HEK293T (cell line): ENCODE results near the gene PSMB3.

ENCODE experiments used
- CTCF ChIA-PET: fragments of 350-600 bp; formaldehyde crosslinking; extraction: SDS; loops from one replicate; lab custom pipeline; 2021; ENCODE audit warnings: antibody characterized with exemption, inconsistent platforms; lab: Yijun Ruan, JAX
- POLR2A ChIA-PET: fragments of 350-600 bp; formaldehyde crosslinking; extraction: SDS; loops from one replicate; lab custom pipeline; 2020; ENCODE audit warnings: antibody characterized with exemption, inconsistent platforms; lab: Yijun Ruan, JAX
- DNase-seq: peaks from one replicate; pipeline ENCODE4 v3.0.0; 2012; ENCODE audit warnings: mixed read lengths; ENCODE audit errors: extremely low spot score
- ARNT ChIP-seq: fragments of 450-650 bp; IDR thresholded peaks from 2 replicates; pipeline ENCODE4 v1.6.1; 2017; ENCODE audit warnings: mild to moderate bottlenecking
- BHLHE40 ChIP-seq: fragments of 450-650 bp; IDR thresholded peaks from 2 replicates; pipeline ENCODE4 v1.6.1; 2016; ENCODE audit warnings: mild to moderate bottlenecking, moderate library complexity, borderline replicate concordance
- CTBP1 ChIP-seq: fragments of 450-650 bp; IDR thresholded peaks from 2 replicates; pipeline ENCODE4 v1.6.1; 2016; ENCODE audit warnings: borderline replicate concordance
- ELF4 ChIP-seq: fragments of 450-650 bp; IDR thresholded peaks from 2 replicates; pipeline ENCODE4 v1.6.1; 2017; ENCODE audit warnings: antibody characterized with exemption
- FOXA1 ChIP-seq: fragments of 450-650 bp; IDR thresholded peaks from 2 replicates; pipeline ENCODE4 v1.6.1; 2016; ENCODE audit warnings: mild to moderate bottlenecking
- FOXK2 ChIP-seq: fragments of 450-650 bp; IDR thresholded peaks from 2 replicates; pipeline ENCODE4 v1.6.1; 2016; ENCODE audit warnings: mild to moderate bottlenecking
- FOXM1 ChIP-seq: fragments of 450-650 bp; IDR thresholded peaks from 2 replicates; pipeline ENCODE4 v1.6.1; 2017; ENCODE audit warnings: mild to moderate bottlenecking, borderline replicate concordance
- HDGF ChIP-seq: fragments of 450-650 bp; IDR thresholded peaks from 2 replicates; pipeline ENCODE4 v1.6.1; 2017; ENCODE audit warnings: antibody characterized with exemption, borderline replicate concordance
- L3MBTL2 ChIP-seq: fragments of 450-650 bp; conservative IDR thresholded peaks from 2 replicates; pipeline ENCODE4 v1.6.1; 2016; ENCODE audit warnings: mild to moderate bottlenecking
- LEF1 ChIP-seq: fragments of 450-650 bp; IDR thresholded peaks from 2 replicates; pipeline ENCODE4 v1.6.1; 2017; ENCODE audit warnings: mild to moderate bottlenecking, borderline replicate concordance
- NFRKB ChIP-seq: fragments of 450-650 bp; IDR thresholded peaks from 2 replicates; pipeline ENCODE4 v1.6.1; 2016; ENCODE audit warnings: mild to moderate bottlenecking, moderate library complexity
- PKNOX1 ChIP-seq: fragments of 450-650 bp; IDR thresholded peaks from 2 replicates; pipeline ENCODE4 v1.6.1; 2016
- SP1 ChIP-seq: fragments of 450-650 bp; IDR thresholded peaks from 2 replicates; pipeline ENCODE4 v1.6.1; 2017
- SUZ12 ChIP-seq: fragments of 450-650 bp; IDR thresholded peaks from 2 replicates; pipeline ENCODE4 v1.6.1; 2016; ENCODE audit warnings: mild to moderate bottlenecking
- TARDBP ChIP-seq: fragments of 450-650 bp; IDR thresholded peaks from 2 replicates; pipeline ENCODE4 v1.6.1; 2016
- ZNF384 ChIP-seq: fragments of 450-650 bp; IDR thresholded peaks from 2 replicates; pipeline ENCODE4 v1.6.1; 2016

PSMB3 gene

DNA sequence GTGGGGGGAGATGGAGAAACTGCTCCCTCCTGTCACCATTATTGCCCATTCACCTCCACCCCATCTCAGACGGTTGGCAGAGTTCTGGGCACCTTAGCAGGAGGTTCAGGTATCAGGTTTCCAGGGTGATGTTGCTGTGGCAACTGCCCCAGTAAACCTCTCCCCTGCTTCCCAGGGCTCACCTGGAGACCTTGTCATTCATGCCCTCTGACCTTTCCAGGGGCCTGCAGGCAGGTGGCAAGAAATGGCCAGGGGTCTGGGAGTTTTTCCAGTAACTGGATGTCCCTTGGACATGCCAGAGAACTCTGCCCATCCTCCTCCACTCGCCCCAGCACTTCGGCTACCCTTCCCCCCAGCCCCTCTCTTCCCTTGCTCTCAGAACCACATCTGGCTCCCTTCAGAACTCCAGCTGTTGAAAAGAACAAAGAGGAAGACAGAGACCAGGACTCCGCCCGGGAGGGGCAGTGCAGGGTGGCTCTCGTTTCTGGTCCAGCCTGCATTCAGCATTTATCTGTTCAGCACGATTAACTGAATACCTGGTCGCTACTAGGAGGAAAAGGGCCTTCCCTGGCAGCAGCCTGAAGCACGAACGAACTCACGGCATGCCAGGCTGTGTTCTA is 39.0 kb upstream of the PSMB3 start:
- TF ChIP-seq TARDBP = no peak
- TF ChIP-seq L3MBTL2 = no peak
- TF ChIP-seq HDGF = no peak
- no peak for TF ChIP-seq CTBP1
- no peak for TF ChIP-seq FOXK2
- no peak for TF ChIP-seq ZNF384
- no peak for TF ChIP-seq ELF4
- TF ChIP-seq SUZ12 = no peak
- TF ChIP-seq ARNT = no peak
- no peak for TF ChIP-seq SP1
- no peak for TF ChIP-seq FOXA1
- no peak for TF ChIP-seq LEF1
- POLR2A ChIA-PET = interaction anchor here (1.0 kb wide), 1 partner anchor 8 kb away, joined by 7 read pairs; the partner anchor contains the start of gene MLLT6
- CTCF ChIA-PET = no interaction called here

GRCh38 chr17:38715216-38715943 is 37.2 kb upstream of the PSMB3 start:
- TF ChIP-seq HDGF (no peak), SP1 (no peak), FOXK2 (no peak), FOXM1 (no peak), TARDBP (no peak), SUZ12 (no peak)
- ChIA-PET CTCF (no interaction called here), POLR2A (interaction anchor here (1.1 to 1.4 kb wide), 4 partner anchors 9 to 13 kb away, joined by 3 to 5 read pairs (median 4); no protein-coding TSS in a partner anchor)
- no peak for DNase-seq

More for the DNA sequence above, 39.0 kb upstream of the PSMB3 start:
- no peak for DNase-seq

GRCh38 chr17:38716368-38717005 is 36.1 kb upstream of the PSMB3 start:
- DNase-seq = no peak
- ChIA-PET CTCF (interaction anchor here (0.8 kb wide), 1 partner anchor 19 kb away, joined by 3 read pairs; no protein-coding TSS in a partner anchor), POLR2A (interaction anchor here (0.7 to 1.2 kb wide), 5 partner anchors 11 to 36 kb away, joined by 3 to 7 read pairs (median 4); partner anchors contain the start of gene PSMB3)
- TF ChIP-seq HDGF (no peak), FOXA1 (no peak), NFRKB (no peak), FOXK2 (no peak), SP1 (no peak), CTBP1 (no peak), ELF4 (no peak), ARNT (no peak), L3MBTL2 (no peak), FOXM1 (no peak)

GRCh38 chr17:38717139-38717745 is 35.3 kb upstream of the PSMB3 start:
- CTCF ChIA-PET = interaction anchor here (0.8 kb wide), 1 partner anchor 18 kb away, joined by 3 read pairs; no protein-coding TSS in a partner anchor
- no peak for DNase-seq
- TF ChIP-seq SP1 (no peak), FOXA1 (no peak), ELF4 (no peak), L3MBTL2 (no peak)
- POLR2A ChIA-PET = interaction anchor here (0.7 to 1.3 kb wide), 3 partner anchors 11 to 35 kb away, joined by 4 to 7 read pairs (median 4); partner anchors contain the start of genes CISD3 and PSMB3

- POLR2A ChIA-PET = interaction anchor here (1.0 to 2.0 kb wide), 6 partner anchors 9 to 30 kb away, joined by 3 to 9 read pairs (median 6); partner anchors contain the start of gene MLLT6
- CTCF ChIA-PET = interaction anchor here (0.6 to 1.2 kb wide), 4 partner anchors 11 to 101 kb away, joined by 3 to 5 read pairs (median 4); no protein-coding TSS in a partner anchor
- TF ChIP-seq BHLHE40 (no peak), ZNF384 (no peak)
- no peak for DNase-seq
These were observed 33.1 kb upstream of the PSMB3 start for GRCh38 chr17:38719289-38719942.

- POLR2A ChIA-PET = interaction anchor here (1.3 to 2.0 kb wide), 3 partner anchors 8 to 30 kb away, joined by 3 to 9 read pairs (median 7); no protein-coding TSS in a partner anchor
- TF ChIP-seq ELF4 (no peak), FOXA1 (no peak), LEF1 (no peak)
- DNase-seq = no peak
- CTCF ChIA-PET = interaction anchor here (1.1 kb wide), 1 partner anchor 15 kb away, joined by 5 read pairs; no protein-coding TSS in a partner anchor
These were observed 32.4 kb upstream of the PSMB3 start for GRCh38 chr17:38719943-38720641.

- no peak for DNase-seq
- CTCF ChIA-PET = no interaction called here
These were observed 31.6 kb upstream of the PSMB3 start for GRCh38 chr17:38720941-38721340.

More at GRCh38 chr17:38720941-38721340, 31.6 kb upstream of the PSMB3 start:
- POLR2A ChIA-PET = no interaction called here
- TF ChIP-seq FOXK2 (no peak), PKNOX1 (no peak), FOXM1 (no peak), CTBP1 (no peak), L3MBTL2 (no peak), ELF4 (no peak), HDGF (no peak), NFRKB (no peak), BHLHE40 (no peak), ZNF384 (no peak), FOXA1 (no peak), SP1 (no peak), LEF1 (no peak), SUZ12 (no peak), TARDBP (no peak), ARNT (no peak)
